Ovary (tissue), 9 donors: ENCODE results near the gene SUMF1. TPM values are rescaled to one million over a fixed set of nuclear protein-coding genes. Genes with fewer than 3 reads are reported as not detected.

Experiments used
- DNase-seq, 5 donors: peaks; one replicate each; pipeline ENCODE4 v3.0.0-alpha.2; 2019 to 2020
- H3K27ac ChIP-seq, 2 donors: fragments of 200-600 bp; one replicate each; pipeline versions ENCODE4 v1.5.1 to v1.8.0; 2019 to 2022
- H3K27me3 ChIP-seq: fragments of 200-600 bp; one replicate; pipeline ENCODE4 v1.8.0; 2022
- H3K36me3 ChIP-seq: fragments of 200-600 bp; sonication (generic); one replicate; pipeline ENCODE4 v1.5.1; 2019
- H3K4me1 ChIP-seq: one replicate; pipeline ENCODE4 v1.8.1; 2013; ENCODE audit warnings: mild to moderate bottlenecking, moderate library complexity; ENCODE audit not compliant: insufficient read depth
- H3K4me3 ChIP-seq: fragments of 200-600 bp; sonication (generic); one replicate; pipeline ENCODE4 v1.5.1; 2017
- H3K9me3 ChIP-seq, 2 donors: fragments of 200-600 bp in 1 of 2; sonication (generic) in 1 of 2; one replicate each; pipeline versions ENCODE4 v1.5.1 to v1.8.1; 2013 to 2019; ENCODE audit warnings: mild to moderate bottlenecking in 1 of 2, moderate library complexity in 1 of 2
- CTCF ChIP-seq, 3 donors: fragments of 450-650 bp in 2 of 3; fragments of 200-600 bp in 1 of 3; IDR thresholded peaks; one replicate each; pipeline versions ENCODE4 v1.5.1 to v1.8.0; 2016 to 2022; ENCODE audit warnings: antibody characterized with exemption in 3 of 3, mild to moderate bottlenecking in 1 of 3
- EP300 ChIP-seq: sonication (generic); formaldehyde crosslinking; IDR thresholded peaks from one replicate; pipeline ENCODE4 v1.6.1; 2017; ENCODE audit warnings: antibody characterized with exemption
- POLR2A ChIP-seq: fragments of 450-650 bp; IDR thresholded peaks from one replicate; pipeline ENCODE4 v1.6.1; 2017; ENCODE audit warnings: antibody characterized with exemption, mild to moderate bottlenecking, moderate library complexity
- WGBS, 3 donors: extraction: QIAGEN DNeasy Blood & Tissue Kit in 1 of 3; methylation state at CpG; one replicate each; pipeline versions ENCODE4 v1.1.5 to v1.1.7; 2013 to 2017; 5-methylcytosine and 5-hydroxymethylcytosine counted together
- intact Hi-C, 4 donors: fragments of 100-400 bp; cut with DNase I; formaldehyde crosslinking; loops; one replicate each; pipeline versions ENCODE4 v1.11.0 to v1.15.1; 2022 to 2023
- polyA plus RNA-seq, 2 donors: library from polyadenylated mRNA; stranded (reverse); fragments of 200-250 nt in 1 of 2; fragments of 350-450 nt in 1 of 2; fragmentation: Illumina TruSeq in 1 of 2; extraction: RNeasy Lipid Tissue Mini Kit (QIAGEN cat#74804) in 1 of 2; gene quantifications; one replicate each; pipeline ENCODE4 v1.2.3, GENCODE V29; 2013 to 2014
- total RNA-seq, 7 donors: library from RNA; depleted of rRNA in 2 of 7; stranded (reverse); fragments of >200 nt in 2 of 7; fragmentation: NEBNext Ultra II Directional in 3 of 7; extraction: Animal tissue kit (Norgen Biotek cat#: 25700) in 3 of 7; gene quantifications; one replicate each; pipeline versions ENCODE4 v1.1.0 to v1.2.4, GENCODE V29; 2016 to 2023
- donor health status: DM: no; HTN: no; CAD: no; lungs with moderate emphysema.
- donor health status: DM: no; HTN: no; CAD: no.
- donor health status: Bipolar disorder and iron deficiency.
- donor health status: DM: yes; HTN: yes; CAD: no.
- donor health status: DM: no; HTN: no; CAD: no.
- donor health status: DM: yes; HTN: yes; CAD: no.

Gene SUMF1
- total and polyA plus RNA-seq, 9 donors, result 17.6 to 57.2 (median 24.7) TPM

DNA sequence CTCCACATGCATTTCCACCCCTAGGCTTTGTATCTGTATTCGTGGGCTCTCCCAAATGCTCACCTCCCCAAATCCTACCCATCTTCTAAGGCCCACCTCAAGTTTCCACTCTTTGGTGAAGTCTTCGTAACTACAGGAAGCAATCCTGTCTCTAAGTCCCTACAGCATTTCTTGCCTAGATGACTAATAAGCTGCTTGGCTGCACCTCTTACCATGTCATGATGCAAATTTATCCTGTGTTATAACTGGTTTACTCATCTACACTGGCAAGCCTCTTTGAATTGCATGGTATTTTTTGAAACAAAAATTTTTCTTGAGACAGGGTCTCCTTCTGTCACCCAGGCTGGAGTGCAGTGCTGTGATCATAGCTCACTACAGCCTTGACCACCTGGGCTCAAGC is 90.6 kb downstream of the SUMF1 start:
- 95% methylated on average over 2 of the region's 2 CpGs for WGBS, 3 donors
- DNase-seq, result no peak
- no peak overlapping the region for H3K27ac ChIP-seq
- TF ChIP-seq EP300 (no peak), CTCF (IDR thresholded peaks at IDR 0.05) (no peak), POLR2A (no peak)
- no peaks in the 10 kb centered on the region for H3K36me3 ChIP-seq
- H3K4me3 ChIP-seq, result no peak overlapping the region
- no peaks in the 10 kb centered on the region for H3K4me1 ChIP-seq
- H3K9me3 ChIP-seq, result no peaks in the 10 kb centered on the region
- intact Hi-C loops, result no loop called here
- no peaks in the 10 kb centered on the region for H3K27me3 ChIP-seq

- H3K27ac ChIP-seq, result no peak overlapping the region
- no peaks in the 10 kb centered on the region for H3K9me3 ChIP-seq
- no peaks in the 10 kb centered on the region for H3K27me3 ChIP-seq
- 85 to 88% (median 87%) methylated on average over 2 of the region's 2 CpGs for WGBS, 3 donors
- no peaks in the 10 kb centered on the region for H3K36me3 ChIP-seq
- TF ChIP-seq POLR2A, result no peak
- TF ChIP-seq EP300, result no peak
- H3K4me3 ChIP-seq, result no peak overlapping the region
- intact Hi-C loops, result no loop called here
- no peak for DNase-seq
- H3K4me1 ChIP-seq, result no peaks in the 10 kb centered on the region
Observed at GRCh38 chr3:4375911-4376310, 91.2 kb downstream of the SUMF1 start.

DNA sequence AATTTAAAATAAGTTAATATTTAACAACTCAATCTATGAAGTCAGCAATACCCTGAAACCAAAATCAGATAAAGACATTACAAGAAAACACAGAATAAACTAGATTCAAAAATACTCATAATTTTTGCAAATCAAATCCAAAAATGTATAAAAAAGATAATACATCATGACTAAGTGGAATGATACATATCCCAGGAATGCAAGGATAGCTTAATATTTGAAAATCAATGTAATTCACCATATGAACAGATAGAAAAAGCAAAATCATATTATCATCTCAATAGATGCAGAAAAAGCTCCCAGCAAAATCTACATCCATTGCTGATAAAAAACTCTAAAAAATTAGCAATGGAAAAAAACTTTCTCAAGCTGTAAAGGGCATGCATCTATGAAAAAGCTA is 93.4 kb downstream of the SUMF1 start:
- DNase-seq, result no peak
- H3K4me1 ChIP-seq, result no peaks in the 10 kb centered on the region
- intact Hi-C loops, result no loop called here
- no peak overlapping the region for H3K27ac ChIP-seq
- no peaks in the 10 kb centered on the region for H3K36me3 ChIP-seq
- no peak for TF ChIP-seq CTCF (IDR thresholded peaks at IDR 0.05)
- no peak for TF ChIP-seq EP300
- no peak for TF ChIP-seq POLR2A
- no peaks in the 10 kb centered on the region for H3K9me3 ChIP-seq
- H3K4me3 ChIP-seq, result no peak overlapping the region
- no peaks in the 10 kb centered on the region for H3K27me3 ChIP-seq

- TF ChIP-seq CTCF (IDR thresholded peaks at IDR 0.05), result no peak
- TF ChIP-seq POLR2A, result no peak
- TF ChIP-seq EP300, result no peak
- Histone ChIP-seq H3K9me3 (no peaks in the 10 kb centered on the region), H3K4me3 (no peak overlapping the region), H3K4me1 (peaks cover 11% of the 10 kb centered on the region), H3K27me3 (no peaks in the 10 kb centered on the region), H3K27ac (no peak overlapping the region), H3K36me3 (no peaks in the 10 kb centered on the region)
- DNase-seq, result no peak
- WGBS, 3 donors, result 96 to 97% (median 97%) methylated on average over 2 of the region's 2 CpGs
- intact Hi-C loops, result no loop called here
Observed at GRCh38 chr3:4362523-4362922, 104.5 kb downstream of the SUMF1 start.

- TF ChIP-seq CTCF (IDR thresholded peaks at IDR 0.05) (no peak), POLR2A (no peak), EP300 (no peak)
- Histone ChIP-seq H3K36me3 (no peaks in the 10 kb centered on the region), H3K27ac (peak overlapping the region in 1 of 2 donors; percentile 12), H3K4me3 (no peak overlapping the region), H3K9me3 (no peaks in the 10 kb centered on the region), H3K4me1 (peaks cover 17% of the 10 kb centered on the region), H3K27me3 (no peaks in the 10 kb centered on the region)
- DNase-seq, result no peak
- 32 to 50% (median 38%) methylated on average over 6 of the region's 6 CpGs for WGBS, 3 donors
- intact Hi-C loops, result no loop called here
Observed at GRCh38 chr3:4360817-4361216, 106.3 kb downstream of the SUMF1 start.
